DND-41 (cell line): ENCODE measurements around the gene FHAD1.

Experiments used
- ATAC-seq: fragments of 200-7000 bp; cut with Tn5 transposase; 3 replicates; pipeline ENCODE4 v1.9.1; 2021; ENCODE audit warnings: low read depth; ENCODE audit not compliant: insufficient read depth
- DNase-seq: peaks from one replicate; pipeline ENCODE4 v3.0.0-alpha.2; 2020
- H2AFZ ChIP-seq: 2 replicates; pipeline ENCODE4 v1.6.0; 2012; ENCODE audit warnings: low read depth, low read length
- H3K27ac ChIP-seq: 2 replicates; pipeline ENCODE4 v1.5.1; 2012; ENCODE audit warnings: low read length, inconsistent platforms
- H3K27me3 ChIP-seq: fragments of 200-600 bp; sonication (generic); 2 replicates; pipeline ENCODE4 v1.6.0; 2012; ENCODE audit warnings: low read length, mild to moderate bottlenecking, inconsistent platforms; ENCODE audit not compliant: insufficient read depth, poor library complexity
- H3K36me3 ChIP-seq: 2 replicates; pipeline ENCODE4 v1.5.1; 2012; ENCODE audit warnings: low read length, inconsistent platforms; ENCODE audit not compliant: insufficient read depth
- H3K4me1 ChIP-seq: 2 replicates; pipeline ENCODE4 v1.5.1; 2012; ENCODE audit warnings: mild to moderate bottlenecking, low read length; ENCODE audit not compliant: insufficient read depth
- H3K4me2 ChIP-seq: 2 replicates; pipeline ENCODE4 v1.6.0; 2012; ENCODE audit warnings: mild to moderate bottlenecking, moderate library complexity, low read length, inconsistent platforms; ENCODE audit not compliant: insufficient read depth
- H3K4me3 ChIP-seq, 2 experiments: fragments of 200-600 bp in 1 of 2; shearing (Covaris generic) in 1 of 2; 2 replicates each; pipeline ENCODE4 v1.5.1; 2012 to 2016; ENCODE audit warnings: inconsistent platforms in 2 of 2, low read length in 2 of 2, mild to moderate bottlenecking in 2 of 2, low read depth in 1 of 2, moderate library complexity in 1 of 2
- H3K79me2 ChIP-seq: 2 replicates; pipeline ENCODE4 v1.6.0; 2012; ENCODE audit warnings: low read length, inconsistent platforms; ENCODE audit not compliant: insufficient read depth
- H3K9ac ChIP-seq: 2 replicates; pipeline ENCODE4 v1.6.0; 2012; ENCODE audit warnings: low read depth, mild to moderate bottlenecking, inconsistent platforms, low read length, moderate library complexity
- H3K9me3 ChIP-seq: 2 replicates; pipeline ENCODE4 v1.5.1; 2012; ENCODE audit warnings: low read length, moderate library complexity, mild to moderate bottlenecking, inconsistent platforms; ENCODE audit not compliant: insufficient read depth, severe bottlenecking
- H4K20me1 ChIP-seq: 2 replicates; pipeline ENCODE4 v1.6.0; 2012; ENCODE audit warnings: low read length; ENCODE audit not compliant: insufficient read depth
- EZH2 ChIP-seq: IDR thresholded peaks from 3 replicates; pipeline ENCODE4 v1.6.1; 2012; ENCODE audit warnings: borderline replicate concordance, low read depth, mild to moderate bottlenecking, moderate library complexity, low read length, inconsistent platforms; ENCODE audit not compliant: severe bottlenecking
- TF ChIP-seq, protein P1 (sequence below): IDR thresholded peaks from 2 replicates; pipeline ENCODE4 v1.5.1; 2012; ENCODE audit warnings: borderline replicate concordance, low read length, moderate library complexity, mild to moderate bottlenecking; ENCODE audit not compliant: poor library complexity, severe bottlenecking; ENCODE audit errors: extremely low read depth

The FHAD1 gene

DNA sequence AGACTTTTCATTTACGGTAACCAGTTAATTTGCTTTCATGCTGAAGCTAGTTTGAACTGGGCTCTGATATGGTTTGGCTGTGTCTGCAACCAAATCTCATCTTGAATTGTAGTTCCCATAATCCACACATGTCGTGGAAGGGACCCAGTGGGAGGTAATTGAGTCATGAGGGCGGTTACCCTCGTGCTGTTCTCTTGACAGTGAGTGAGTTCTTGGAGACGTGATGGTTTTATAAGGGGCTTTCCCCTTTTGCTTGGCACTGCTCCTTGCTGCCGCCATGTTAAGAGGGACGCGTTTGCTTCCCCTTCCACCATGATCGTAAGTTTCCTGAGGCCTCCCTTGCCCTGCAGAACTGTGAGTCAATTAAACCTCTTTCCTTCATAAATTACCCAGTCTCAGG lies 10.3 kb upstream of the FHAD1 start:
- DNase-seq (no peak), ATAC-seq (no peak)
- H3K4me2 ChIP-seq, result no peak overlapping the region

DNA sequence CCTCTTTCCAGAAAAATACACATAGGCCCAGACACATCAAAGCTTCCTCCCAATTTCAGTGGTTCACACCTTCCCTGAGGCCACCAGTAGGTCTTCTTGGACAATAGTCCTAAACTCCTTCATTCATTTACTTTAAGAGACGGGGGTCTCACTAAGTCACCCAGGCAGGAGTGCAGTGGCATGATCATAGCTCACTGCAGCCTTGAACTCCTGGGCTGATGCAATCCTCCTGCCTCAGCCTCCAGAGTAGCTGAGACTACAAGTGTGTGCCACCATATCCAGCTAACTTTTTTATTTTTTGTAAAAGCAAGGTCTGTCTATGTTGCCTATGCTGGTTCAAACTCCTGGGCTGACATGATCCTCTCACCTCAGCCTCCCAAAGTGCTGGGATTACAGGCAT lies 8.2 kb upstream of the FHAD1 start:
- no peak for ATAC-seq
- H3K36me3 ChIP-seq, result no peaks in the 10 kb centered on the region

More for the DNA sequence above, 10.3 kb upstream of the FHAD1 start:
- no peaks in the 10 kb centered on the region for H3K4me1 ChIP-seq
- H3K9me3 ChIP-seq, result no peaks in the 10 kb centered on the region
- no peaks in the 10 kb centered on the region for H4K20me1 ChIP-seq
- no peaks in the 10 kb centered on the region for H3K36me3 ChIP-seq
- H3K9ac ChIP-seq, result no peak overlapping the region
- peaks cover 4% of the 10 kb centered on the region for H3K27me3 ChIP-seq
- no peaks in the 10 kb centered on the region for H3K79me2 ChIP-seq
- H2AFZ ChIP-seq, result no peak overlapping the region
- H3K4me3 ChIP-seq, result no peak overlapping the region
- TF ChIP-seq EZH2, result no peak
- TF ChIP-seq, protein P1, sequence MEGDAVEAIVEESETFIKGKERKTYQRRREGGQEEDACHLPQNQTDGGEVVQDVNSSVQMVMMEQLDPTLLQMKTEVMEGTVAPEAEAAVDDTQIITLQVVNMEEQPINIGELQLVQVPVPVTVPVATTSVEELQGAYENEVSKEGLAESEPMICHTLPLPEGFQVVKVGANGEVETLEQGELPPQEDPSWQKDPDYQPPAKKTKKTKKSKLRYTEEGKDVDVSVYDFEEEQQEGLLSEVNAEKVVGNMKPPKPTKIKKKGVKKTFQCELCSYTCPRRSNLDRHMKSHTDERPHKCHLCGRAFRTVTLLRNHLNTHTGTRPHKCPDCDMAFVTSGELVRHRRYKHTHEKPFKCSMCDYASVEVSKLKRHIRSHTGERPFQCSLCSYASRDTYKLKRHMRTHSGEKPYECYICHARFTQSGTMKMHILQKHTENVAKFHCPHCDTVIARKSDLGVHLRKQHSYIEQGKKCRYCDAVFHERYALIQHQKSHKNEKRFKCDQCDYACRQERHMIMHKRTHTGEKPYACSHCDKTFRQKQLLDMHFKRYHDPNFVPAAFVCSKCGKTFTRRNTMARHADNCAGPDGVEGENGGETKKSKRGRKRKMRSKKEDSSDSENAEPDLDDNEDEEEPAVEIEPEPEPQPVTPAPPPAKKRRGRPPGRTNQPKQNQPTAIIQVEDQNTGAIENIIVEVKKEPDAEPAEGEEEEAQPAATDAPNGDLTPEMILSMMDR, result no peak
- no peak overlapping the region for H3K27ac ChIP-seq

DNA sequence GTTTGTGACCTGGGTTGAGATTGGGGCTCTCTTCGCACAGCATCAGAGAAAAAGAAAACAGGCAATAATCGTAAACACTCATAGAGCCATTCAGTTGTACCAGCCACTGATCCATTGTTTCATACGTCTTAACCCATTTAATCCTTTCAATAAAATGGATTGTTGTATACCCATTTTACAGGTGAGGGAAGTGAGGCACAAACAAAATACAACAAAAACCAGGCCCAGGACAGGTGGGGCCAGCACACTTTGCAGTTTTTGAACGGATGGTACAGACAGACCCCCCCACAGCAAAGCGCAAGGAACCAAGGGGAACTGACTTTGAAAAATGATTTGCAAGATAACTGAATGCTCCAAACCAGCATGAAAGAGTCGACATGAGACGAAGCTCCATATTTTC lies 4.3 kb upstream of the FHAD1 start:
- H3K4me3 ChIP-seq, result no peak overlapping the region
- no peak overlapping the region for H2AFZ ChIP-seq
- DNase-seq (no peak), ATAC-seq (no peak)
- no peaks in the 10 kb centered on the region for H3K9me3 ChIP-seq
- no peak overlapping the region for H3K9ac ChIP-seq
- TF ChIP-seq, protein P1, result no peak
- TF ChIP-seq EZH2, result no peak
- no peaks in the 10 kb centered on the region for H3K4me1 ChIP-seq
- H3K79me2 ChIP-seq, result no peaks in the 10 kb centered on the region
- H4K20me1 ChIP-seq, result peaks cover 5% of the 10 kb centered on the region; the same call in 1 of the 2 replicates
- no peak overlapping the region for H3K4me2 ChIP-seq
- no peak overlapping the region for H3K27ac ChIP-seq
- no peaks in the 10 kb centered on the region for H3K36me3 ChIP-seq
- H3K27me3 ChIP-seq, result no peaks in the 10 kb centered on the region

More for the DNA sequence above, 8.2 kb upstream of the FHAD1 start:
- no peaks in the 10 kb centered on the region for H3K79me2 ChIP-seq
- H3K27ac ChIP-seq, result no peak overlapping the region
- no peak overlapping the region for H3K4me3 ChIP-seq
- no peak overlapping the region for H3K9ac ChIP-seq
- peaks cover 4% of the 10 kb centered on the region for H3K27me3 ChIP-seq
- H4K20me1 ChIP-seq, result no peaks in the 10 kb centered on the region
- H3K4me2 ChIP-seq, result no peak overlapping the region
- H2AFZ ChIP-seq, result no peak overlapping the region
- TF ChIP-seq, protein P1, result no peak
- no peak for TF ChIP-seq EZH2
- DNase-seq, result no peak
- no peaks in the 10 kb centered on the region for H3K4me1 ChIP-seq
- H3K9me3 ChIP-seq, result no peaks in the 10 kb centered on the region
